SH-SY5Y (cell line): ENCODE measurements around the gene ADAMTS2.

Source experiments
- GATA2 ChIP-seq: IDR thresholded peaks from 2 replicates; pipeline ENCODE4 v1.6.1; 2011; ENCODE audit warnings: mild to moderate bottlenecking, low read depth, low read length
- GATA3 ChIP-seq: IDR thresholded peaks from 2 replicates; pipeline ENCODE4 v1.6.1; 2011; ENCODE audit warnings: low read depth, mild to moderate bottlenecking, low read length, moderate library complexity

GRCh38 chr5:179135006-179135405, 210.3 kb downstream of the ADAMTS2 start:
- TF ChIP-seq GATA2 (no peak), GATA3 (no peak)
